PC-9 (cell line): ENCODE data around the gene NCF4. TPM values are rescaled to one million over a fixed set of nuclear protein-coding genes. Genes with fewer than 3 reads are reported as not detected.

Source experiments
- BruUV-seq: library from RNA; stranded (reverse); fragments of 400-500 nt; replicated peaks from 2 replicates; lab custom pipeline; 2021; lab: Mats Ljungman, UMichigan
- CTCF ChIA-PET: fragments of 300-600 bp; sonication (Branson Sonifier 250); formaldehyde crosslinking; loops from one replicate; lab custom pipeline; 2022; ENCODE audit warnings: antibody characterized with exemption; lab: Charles Lee
- POLR2A ChIA-PET: fragments of 300-600 bp; sonication (Branson Sonifier 250); formaldehyde crosslinking; loops from one replicate; lab custom pipeline; 2022; ENCODE audit warnings: antibody characterized with exemption; ENCODE audit not compliant: unreplicated experiment; lab: Charles Lee
- DNase-seq, 2 experiments: peaks; one replicate each; pipeline versions ENCODE4 v3.0.0 to v3.0.0-alpha.2; 2015 to 2022; ENCODE audit warnings: mixed read lengths in 1 of 2
- H2AFZ ChIP-seq: fragments of 200-600 bp; sonication (generic); 2 replicates; pipeline ENCODE4 v1.8.1; 2017; ENCODE audit warnings: antibody characterized with exemption
- H3F3A ChIP-seq: fragments of 200-600 bp; sonication (generic); 2 replicates; pipeline ENCODE4 v1.8.1; 2017; ENCODE audit warnings: antibody characterized with exemption, mild to moderate bottlenecking, low read depth; ENCODE audit not compliant: insufficient read depth
- H3K27ac ChIP-seq: fragments of 200-600 bp; sonication (generic); 2 replicates; pipeline ENCODE4 v1.6.1; 2016; ENCODE audit warnings: mixed run types
- H3K27me3 ChIP-seq: fragments of 200-600 bp; sonication (generic); 2 replicates; pipeline ENCODE4 v1.6.1; 2016; ENCODE audit warnings: low read depth, mixed run types; ENCODE audit not compliant: insufficient read depth
- H3K36me3 ChIP-seq: fragments of 200-600 bp; sonication (generic); 2 replicates; pipeline ENCODE4 v1.6.1; 2016; ENCODE audit warnings: low read depth, mixed run types
- H3K4me1 ChIP-seq: fragments of 200-600 bp; sonication (generic); replicated peaks from 2 replicates; pipeline ENCODE4 v1.6.1; 2016; ENCODE audit warnings: mixed run types; ENCODE audit not compliant: insufficient read depth
- H3K4me2 ChIP-seq: fragments of 200-600 bp; sonication (generic); 2 replicates; pipeline ENCODE4 v1.6.1; 2017; ENCODE audit warnings: mixed run types
- H3K4me3 ChIP-seq: fragments of 200-600 bp; sonication (generic); 2 replicates; pipeline ENCODE4 v1.6.1; 2016; ENCODE audit warnings: mixed run types
- H3K79me2 ChIP-seq: fragments of 200-600 bp; sonication (generic); 2 replicates; pipeline ENCODE4 v1.6.1; 2017; ENCODE audit warnings: low read depth, mixed run types
- H3K9me2 ChIP-seq: fragments of 200-600 bp; sonication (generic); 2 replicates; pipeline ENCODE4 v1.8.1; 2017; ENCODE audit warnings: mild to moderate bottlenecking; ENCODE audit not compliant: insufficient read depth
- H3K9me3 ChIP-seq: fragments of 200-600 bp; sonication (generic); 2 replicates; pipeline ENCODE4 v1.8.1; 2016; ENCODE audit warnings: low read depth; ENCODE audit not compliant: insufficient read depth
- H4K20me1 ChIP-seq: fragments of 200-600 bp; sonication (generic); 2 replicates; pipeline ENCODE4 v1.8.1; 2017; ENCODE audit not compliant: insufficient read depth
- EZH2 ChIP-seq: fragments of 200-600 bp; sonication (generic); IDR thresholded peaks from 2 replicates; pipeline ENCODE4 v1.8.0; 2017; ENCODE audit warnings: antibody characterized with exemption, low read depth
- intact Hi-C: fragments of 100-400 bp; cut with micrococcal nuclease; formaldehyde crosslinking; loops from one replicate; pipeline ENCODE4 v1.10.0; 2022; ENCODE audit not compliant: unreplicated experiment
- total RNA-seq: library from RNA; stranded (reverse); gene quantifications from 2 replicates; pipeline ENCODE4 v1.2.3, GENCODE V29; 2021
- TF ChIP-seq, protein P1 (sequence below): fragments of 200-600 bp; sonication (generic); conservative IDR thresholded peaks from 2 replicates; pipeline ENCODE4 v1.6.1; 2017; ENCODE audit warnings: mixed run types, antibody characterized with exemption, mild to moderate bottlenecking, moderate library complexity

NCF4 gene
- total RNA-seq, 1 experiment from 2014 or later = 3.9 TPM

DNA sequence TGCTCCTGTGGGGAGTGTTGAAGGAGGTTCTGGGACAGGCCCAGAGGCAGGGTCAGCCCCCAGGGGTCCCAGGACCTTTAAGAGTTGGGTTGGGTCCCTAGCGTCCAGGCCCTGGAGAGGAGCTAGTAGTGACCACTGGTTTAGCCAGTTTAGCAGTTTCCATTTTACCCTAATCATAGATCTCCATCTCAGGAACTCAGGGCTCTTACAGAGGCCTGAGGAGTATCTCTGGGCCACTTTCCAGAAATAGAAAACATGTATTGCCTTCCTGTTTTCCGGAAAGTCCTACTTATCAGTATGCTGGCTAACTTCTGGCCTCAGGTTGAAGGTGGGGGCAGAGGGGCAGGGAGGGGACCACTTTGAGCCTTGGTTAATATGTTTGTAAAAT is 13.5 kb downstream of the NCF4 start:
- Histone ChIP-seq H3K9me3 (no peaks in the 10 kb centered on the region), H3K27ac (peak overlapping the region; percentile 90), H3K36me3 (no peaks in the 10 kb centered on the region), H3K4me2 (peak overlapping the region; percentile 62), H3K27me3 (no peaks in the 10 kb centered on the region), H3K4me3 (peak overlapping the region; percentile 8; the same call in 1 of the 2 replicates), H2AFZ (peak overlapping the region; percentile 64), H3K79me2 (no peaks in the 10 kb centered on the region), H3F3A (peaks cover 53% of the 10 kb centered on the region), H3K4me1 (peaks cover 55% of the 10 kb centered on the region), H4K20me1 (no peaks in the 10 kb centered on the region), H3K9me2 (no peaks in the 10 kb centered on the region)
- BruUV-seq = TSS peak; percentile 22
- CTCF ChIA-PET = interaction anchor here (1.1 to 1.4 kb wide), 4 partner anchors 19 to 169 kb away, joined by 5 to 8 read pairs (median 6); no protein-coding TSS in a partner anchor
- TF ChIP-seq EZH2 = no peak
- TF ChIP-seq, protein P1, sequence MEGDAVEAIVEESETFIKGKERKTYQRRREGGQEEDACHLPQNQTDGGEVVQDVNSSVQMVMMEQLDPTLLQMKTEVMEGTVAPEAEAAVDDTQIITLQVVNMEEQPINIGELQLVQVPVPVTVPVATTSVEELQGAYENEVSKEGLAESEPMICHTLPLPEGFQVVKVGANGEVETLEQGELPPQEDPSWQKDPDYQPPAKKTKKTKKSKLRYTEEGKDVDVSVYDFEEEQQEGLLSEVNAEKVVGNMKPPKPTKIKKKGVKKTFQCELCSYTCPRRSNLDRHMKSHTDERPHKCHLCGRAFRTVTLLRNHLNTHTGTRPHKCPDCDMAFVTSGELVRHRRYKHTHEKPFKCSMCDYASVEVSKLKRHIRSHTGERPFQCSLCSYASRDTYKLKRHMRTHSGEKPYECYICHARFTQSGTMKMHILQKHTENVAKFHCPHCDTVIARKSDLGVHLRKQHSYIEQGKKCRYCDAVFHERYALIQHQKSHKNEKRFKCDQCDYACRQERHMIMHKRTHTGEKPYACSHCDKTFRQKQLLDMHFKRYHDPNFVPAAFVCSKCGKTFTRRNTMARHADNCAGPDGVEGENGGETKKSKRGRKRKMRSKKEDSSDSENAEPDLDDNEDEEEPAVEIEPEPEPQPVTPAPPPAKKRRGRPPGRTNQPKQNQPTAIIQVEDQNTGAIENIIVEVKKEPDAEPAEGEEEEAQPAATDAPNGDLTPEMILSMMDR = no peak
- POLR2A ChIA-PET = interaction anchor here (0.6 kb wide), 1 partner anchor 581 kb away, joined by 3 read pairs; no protein-coding TSS in a partner anchor
- DNase-seq = peak in 1 of 2 experiments; percentile 66
- intact Hi-C loops = loop anchor here (2.0 to 5.0 kb wide), 4 partner anchors 38 to 327 kb away; partner anchors contain the start of gene CSF2RB

DNA sequence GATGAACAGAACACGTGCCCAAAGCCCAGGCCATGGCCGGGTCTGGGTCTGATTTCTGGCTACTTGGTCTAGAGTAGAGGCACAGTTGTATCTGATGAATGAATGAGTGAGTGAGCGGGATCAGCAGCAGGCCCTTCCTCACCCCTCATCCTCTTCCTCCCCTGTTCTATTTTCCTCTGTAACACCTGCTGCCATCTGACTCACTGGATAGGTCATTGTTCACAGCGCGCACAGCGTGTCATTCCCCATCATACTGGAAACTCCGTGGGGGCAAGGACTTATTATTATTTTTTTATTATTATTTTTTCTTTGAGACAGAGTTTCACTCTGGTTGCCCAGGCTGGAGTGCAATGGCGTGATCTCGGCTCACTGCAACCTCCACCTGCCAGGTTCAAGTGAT is 13.9 kb downstream of the NCF4 start:
- no peaks in the 10 kb centered on the region for H3K79me2 ChIP-seq
- H3K4me1 ChIP-seq = peaks cover 51% of the 10 kb centered on the region
- no TSS peak for BruUV-seq
- DNase-seq = no peak
- no peaks in the 10 kb centered on the region for H3K9me3 ChIP-seq
- H3K27ac ChIP-seq = peak overlapping the region; percentile 90
- no peaks in the 10 kb centered on the region for H3K36me3 ChIP-seq
- H2AFZ ChIP-seq = peak overlapping the region; percentile 64; the same call in 1 of the 2 replicates
- ChIA-PET CTCF (interaction anchor here (1.1 to 1.4 kb wide), 4 partner anchors 19 to 169 kb away, joined by 5 to 8 read pairs (median 6); no protein-coding TSS in a partner anchor), POLR2A (no interaction called here)
- H3F3A ChIP-seq = peaks cover 50% of the 10 kb centered on the region
- intact Hi-C loops = loop anchor here (2.0 to 5.0 kb wide), 4 partner anchors 38 to 327 kb away; partner anchors contain the start of gene CSF2RB
- TF ChIP-seq, protein P1 = no peak
- H3K4me2 ChIP-seq = peak overlapping the region; percentile 62
- no peak overlapping the region for H3K4me3 ChIP-seq
- no peaks in the 10 kb centered on the region for H3K27me3 ChIP-seq
- H4K20me1 ChIP-seq = no peaks in the 10 kb centered on the region
- no peaks in the 10 kb centered on the region for H3K9me2 ChIP-seq

DNA sequence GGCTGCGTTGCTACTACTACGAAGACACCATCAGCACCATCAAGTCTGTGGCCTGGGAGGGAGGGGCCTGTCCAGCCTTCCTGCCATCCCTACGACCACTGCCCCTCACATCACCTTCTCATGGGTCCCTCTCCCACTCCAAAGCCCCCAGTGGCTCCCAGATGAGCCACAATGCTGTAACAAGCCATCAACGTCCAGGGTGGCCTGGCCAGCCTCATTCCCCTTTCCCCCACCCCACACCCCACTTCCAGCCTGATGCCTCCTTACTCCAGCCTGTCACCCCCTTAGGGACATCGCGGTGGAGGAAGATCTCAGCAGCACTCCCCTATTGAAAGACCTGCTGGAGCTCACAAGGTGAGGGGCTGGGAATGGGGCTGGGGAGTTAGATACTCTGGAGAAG is 14.9 kb downstream of the NCF4 start:
- no peaks in the 10 kb centered on the region for H3K79me2 ChIP-seq
- CTCF ChIA-PET = interaction anchor here (0.5 to 0.7 kb wide), 2 partner anchors 8 to 698 kb away, joined by 4 to 11 read pairs; no protein-coding TSS in a partner anchor
- no TSS peak for BruUV-seq

More for the DNA sequence above, 14.9 kb downstream of the NCF4 start:
- no peak for TF ChIP-seq EZH2
- TF ChIP-seq, protein P1 = no peak
- Histone ChIP-seq H3F3A (peaks cover 42% of the 10 kb centered on the region), H3K27ac (no peak overlapping the region), H3K4me3 (no peak overlapping the region), H4K20me1 (no peaks in the 10 kb centered on the region), H3K9me2 (no peaks in the 10 kb centered on the region), H2AFZ (no peak overlapping the region), H3K36me3 (no peaks in the 10 kb centered on the region), H3K4me1 (peaks cover 42% of the 10 kb centered on the region), H3K27me3 (no peaks in the 10 kb centered on the region), H3K4me2 (no peak overlapping the region), H3K9me3 (no peaks in the 10 kb centered on the region)
- intact Hi-C loops = loop anchor here (2.0 kb wide), 1 partner anchor 47 kb away; no protein-coding TSS in a partner anchor
- DNase-seq = no peak
- POLR2A ChIA-PET = no interaction called here
